Islet precursor cell (in vitro differentiated cells): ENCODE data around the gene ROGDI.

ENCODE experiments used
- DNase-seq: peaks from one replicate; pipeline ENCODE4 v3.0.0-alpha.2; 2018

The ROGDI gene

GRCh38 chr16:4801962-4802658 is at the start of gene ROGDI:
Gene ROGDI (minus strand): TSS chr16:4802633. CDS start chr16:4802571, 62 bp downstream.
- DNase-seq: peak; percentile 96

- DNase-seq: no peak
Observed at GRCh38 chr16:4850211-4850610, 47.8 kb upstream of the ROGDI start.

- peak; percentile 64 for DNase-seq
Observed at GRCh38 chr16:4847774-4848587, 45.5 kb upstream of the ROGDI start.

- DNase-seq: peak; percentile 99
Observed at GRCh38 chr16:4846901-4847773, 44.7 kb upstream of the ROGDI start, which contains the start of the genes GLYR1 and UBN1. Gene GLYR1 (minus strand): TSS chr16:4847288. CDS start chr16:4847265, 23 bp downstream. Gene UBN1 (plus strand): TSS chr16:4847481. CDS start chr16:4852918, 5,437 bp downstream.

- DNase-seq: peak; percentile 90
Observed at GRCh38 chr16:4846503-4846900, 44.1 kb upstream of the ROGDI start.

- DNase-seq: no peak
Observed at GRCh38 chr16:4840984-4841383, 38.6 kb upstream of the ROGDI start.

- no peak for DNase-seq
Observed at GRCh38 chr16:4839942-4840341, 37.5 kb upstream of the ROGDI start.

- no peak for DNase-seq
Observed at GRCh38 chr16:4837733-4838501, 35.5 kb upstream of the ROGDI start.

GRCh38 chr16:4836727-4837126 is 34.3 kb upstream of the ROGDI start:
- DNase-seq: no peak

GRCh38 chr16:4833584-4833983 is 31.2 kb upstream of the ROGDI start:
- DNase-seq: no peak

- no peak for DNase-seq
Observed at GRCh38 chr16:4832698-4833343, 30.4 kb upstream of the ROGDI start.

- no peak for DNase-seq
Observed at GRCh38 chr16:4831616-4832015, 29.2 kb upstream of the ROGDI start.

- DNase-seq: no peak
Observed at GRCh38 chr16:4830408-4830807, 28.0 kb upstream of the ROGDI start.

GRCh38 chr16:4828567-4829321 is 26.3 kb upstream of the ROGDI start:
- no peak for DNase-seq

GRCh38 chr16:4826980-4827379 is 24.5 kb upstream of the ROGDI start:
- DNase-seq: no peak

GRCh38 chr16:4826526-4826925 is 24.1 kb upstream of the ROGDI start:
- no peak for DNase-seq

- no peak for DNase-seq
Observed at GRCh38 chr16:4825196-4825595, 22.8 kb upstream of the ROGDI start.

GRCh38 chr16:4820652-4821051 is 18.2 kb upstream of the ROGDI start:
- DNase-seq: no peak

- no peak for DNase-seq
Observed at GRCh38 chr16:4814542-4815173, 12.2 kb upstream of the ROGDI start.

- peak; percentile 34 for DNase-seq
Observed at GRCh38 chr16:4814046-4814445, 11.6 kb upstream of the ROGDI start.
